NT2/D1 (cell line): ENCODE data around the gene PRKN.
A peak's percentile ranks its signal among the peaks of the same experiment; 100 is the strongest.

Experiments used
- DNase-seq: peaks from one replicate; pipeline ENCODE4 v3.0.0-alpha.2; 2011; ENCODE audit warnings: low read depth, low spot score
- H3K27me3 ChIP-seq: 2 replicates; pipeline ENCODE4 v1.6.0; 2011; ENCODE audit warnings: mild to moderate bottlenecking; ENCODE audit not compliant: insufficient read length, insufficient read depth
- H3K36me3 ChIP-seq: 2 replicates; pipeline ENCODE4 v1.6.1; 2011; ENCODE audit warnings: mild to moderate bottlenecking, low read length, mixed read lengths; ENCODE audit not compliant: insufficient read depth, insufficient read length
- H3K4me1 ChIP-seq: 2 replicates; pipeline ENCODE4 v1.5.1; 2011; ENCODE audit not compliant: insufficient read depth, insufficient read length
- H3K4me3 ChIP-seq: 2 replicates; pipeline ENCODE4 v1.5.1; 2011; ENCODE audit warnings: low read depth; ENCODE audit not compliant: insufficient read length
- H3K9ac ChIP-seq: 2 replicates; pipeline ENCODE4 v1.6.0; 2011; ENCODE audit warnings: low read depth; ENCODE audit not compliant: insufficient read length
- H3K9me3 ChIP-seq: 2 replicates; pipeline ENCODE4 v1.5.1; 2011; ENCODE audit warnings: mild to moderate bottlenecking, low read length; ENCODE audit not compliant: insufficient read depth
- SUZ12 ChIP-seq: IDR thresholded peaks from 2 replicates; pipeline ENCODE4 v1.6.1; 2011; ENCODE audit not compliant: insufficient read length, insufficient read depth; ENCODE audit errors: extremely low read depth
- YY1 ChIP-seq: IDR thresholded peaks from 2 replicates; pipeline ENCODE4 v1.6.1; 2011; ENCODE audit not compliant: insufficient read length, insufficient read depth
- ZNF274 ChIP-seq: IDR thresholded peaks from 2 replicates; pipeline ENCODE4 v1.6.1; 2011; ENCODE audit warnings: mild to moderate bottlenecking, low read depth, low read length

PRKN gene

DNA sequence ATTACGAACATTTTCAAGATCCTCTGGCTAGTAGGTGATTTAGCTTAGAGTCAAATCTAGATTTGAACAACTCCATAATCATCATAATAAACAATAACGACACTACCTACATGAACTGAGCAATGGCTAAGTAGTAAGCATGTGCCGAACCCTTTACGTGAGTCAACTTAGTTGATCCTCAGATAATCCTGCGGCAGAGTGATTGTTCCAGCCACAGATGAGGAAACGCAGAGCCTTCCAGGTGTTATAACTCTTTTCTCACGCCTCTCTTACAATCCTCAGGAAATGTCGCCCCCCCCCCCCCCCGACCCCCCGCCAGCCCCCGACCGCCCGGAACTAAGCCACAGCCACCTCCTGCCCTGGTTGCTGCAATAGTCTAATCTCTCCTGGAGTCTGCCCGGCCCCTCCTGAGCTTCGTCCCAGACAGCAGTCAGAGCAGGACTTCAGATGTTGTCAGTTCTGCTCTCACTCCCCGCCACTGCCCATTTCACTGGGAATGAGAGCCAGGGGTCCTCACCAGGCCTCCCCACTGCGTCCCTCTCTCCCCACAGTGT lies 1312.2 kb downstream of the PRKN start:
- Histone ChIP-seq H3K4me1 (peaks cover 4% of the 10 kb centered on the region), H3K9ac (peak overlapping the region; percentile 28), H3K27me3 (no peaks in the 10 kb centered on the region), H3K4me3 (no peak overlapping the region), H3K36me3 (no peaks in the 10 kb centered on the region), H3K9me3 (peaks cover 10% of the 10 kb centered on the region; the same call in 1 of the 2 replicates)
- DNase-seq = no peak
- TF ChIP-seq SUZ12 (no peak), ZNF274 (no peak), YY1 (no peak)

DNA sequence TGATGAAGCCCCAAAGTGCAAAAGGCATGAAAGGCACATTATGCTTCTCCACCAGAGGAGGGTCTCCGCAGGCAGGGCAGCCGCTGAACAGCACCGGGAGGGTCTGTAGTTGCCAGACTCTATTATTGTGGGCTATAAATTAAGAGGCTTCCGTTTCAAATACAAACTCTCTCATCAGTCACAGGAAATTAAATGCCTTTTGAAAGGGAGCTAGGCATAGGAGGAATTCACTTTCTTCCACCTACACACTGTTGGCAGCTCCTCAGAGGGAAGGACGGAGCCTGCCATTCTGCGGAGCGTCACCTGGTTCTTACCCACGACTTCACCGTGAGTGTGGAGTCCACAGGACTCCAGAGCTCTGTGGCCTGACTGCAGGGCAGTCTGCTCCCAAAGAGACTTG lies 1312.9 kb downstream of the PRKN start:
- H3K36me3 ChIP-seq = no peaks in the 10 kb centered on the region
- no peak for TF ChIP-seq YY1
- TF ChIP-seq ZNF274 = no peak
- no peak for TF ChIP-seq SUZ12

GRCh38 chr6:161414180-161414579 lies 1313.4 kb downstream of the PRKN start:
- no peak for DNase-seq
- TF ChIP-seq YY1 = no peak
- TF ChIP-seq SUZ12 = no peak
- TF ChIP-seq ZNF274 = no peak
- H3K27me3 ChIP-seq = no peaks in the 10 kb centered on the region
- H3K9ac ChIP-seq = no peak overlapping the region
- H3K36me3 ChIP-seq = no peaks in the 10 kb centered on the region
- no peak overlapping the region for H3K4me3 ChIP-seq
- peaks cover 10% of the 10 kb centered on the region; the same call in 1 of the 2 replicates for H3K9me3 ChIP-seq
- H3K4me1 ChIP-seq = peaks cover 4% of the 10 kb centered on the region

More for the DNA sequence above, 1312.9 kb downstream of the PRKN start:
- Histone ChIP-seq H3K27me3 (no peaks in the 10 kb centered on the region), H3K9me3 (peaks cover 10% of the 10 kb centered on the region; the same call in 1 of the 2 replicates), H3K4me3 (no peak overlapping the region), H3K4me1 (peaks cover 4% of the 10 kb centered on the region), H3K9ac (no peak overlapping the region)
- DNase-seq = no peak

DNA sequence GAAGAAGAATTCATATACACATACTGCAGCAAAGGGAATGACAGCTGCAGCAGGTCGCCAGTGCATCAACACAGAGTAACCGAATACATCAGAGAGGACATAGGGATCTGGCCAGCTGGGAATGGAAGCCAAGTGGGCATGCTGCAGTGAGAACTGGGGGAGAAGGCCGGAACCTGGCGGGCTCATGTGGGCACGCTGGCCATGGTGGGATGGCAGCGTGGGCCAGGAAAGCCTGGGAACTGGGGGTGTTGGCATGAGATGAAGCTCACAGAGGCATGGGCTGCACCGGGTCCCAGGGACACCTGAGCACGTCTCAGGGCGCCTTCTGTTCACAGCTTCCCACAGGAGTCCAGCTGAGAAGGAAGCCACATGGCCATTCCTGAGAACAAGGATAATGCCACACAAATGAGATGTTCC lies 1314.2 kb downstream of the PRKN start:
- H3K27me3 ChIP-seq = no peaks in the 10 kb centered on the region
- H3K4me1 ChIP-seq = peaks cover 4% of the 10 kb centered on the region
- H3K4me3 ChIP-seq = no peak overlapping the region
- no peak for DNase-seq
- H3K9me3 ChIP-seq = peaks cover 10% of the 10 kb centered on the region; the same call in 1 of the 2 replicates
- TF ChIP-seq SUZ12 = no peak
- TF ChIP-seq YY1 = no peak
- TF ChIP-seq ZNF274 = no peak
- H3K9ac ChIP-seq = no peak overlapping the region
- no peaks in the 10 kb centered on the region for H3K36me3 ChIP-seq

- Histone ChIP-seq H3K4me3 (no peak overlapping the region), H3K4me1 (peaks cover 4% of the 10 kb centered on the region), H3K9me3 (peaks cover 10% of the 10 kb centered on the region; the same call in 1 of the 2 replicates), H3K9ac (no peak overlapping the region), H3K36me3 (no peaks in the 10 kb centered on the region), H3K27me3 (no peaks in the 10 kb centered on the region)
- TF ChIP-seq SUZ12 (no peak), YY1 (no peak), ZNF274 (no peak)
- no peak for DNase-seq
These were observed 1314.8 kb downstream of the PRKN start for GRCh38 chr6:161412795-161413194.

- no peak for TF ChIP-seq ZNF274
- no peak for TF ChIP-seq SUZ12
- TF ChIP-seq YY1 = no peak
- Histone ChIP-seq H3K36me3 (no peaks in the 10 kb centered on the region), H3K9ac (no peak overlapping the region), H3K9me3 (peaks cover 10% of the 10 kb centered on the region; the same call in 1 of the 2 replicates), H3K27me3 (no peaks in the 10 kb centered on the region), H3K4me1 (peaks cover 4% of the 10 kb centered on the region), H3K4me3 (no peak overlapping the region)
- DNase-seq = no peak
These were observed 1316.2 kb downstream of the PRKN start for GRCh38 chr6:161411265-161411944.

GRCh38 chr6:161410736-161411135 lies 1316.8 kb downstream of the PRKN start:
- DNase-seq = no peak
- Histone ChIP-seq H3K36me3 (no peaks in the 10 kb centered on the region), H3K4me3 (no peak overlapping the region), H3K4me1 (peaks cover 1% of the 10 kb centered on the region), H3K9ac (no peak overlapping the region), H3K9me3 (peaks cover 10% of the 10 kb centered on the region; the same call in 1 of the 2 replicates), H3K27me3 (no peaks in the 10 kb centered on the region)
- no peak for TF ChIP-seq YY1
